Stimulated activated CD4-positive, alpha-beta T cell treated with anti-CD3 and anti-CD28 coated beads, Interleukin-2, amount 100 ng/mL, for 24 hours (primary cell): Measurements from ENCODE around the gene CDK5RAP3.

Experiments
- DNase-seq, 2 donors: peaks; one replicate each; pipeline ENCODE4 v3.0.0-alpha.2; 2020

CDK5RAP3 gene

DNA sequence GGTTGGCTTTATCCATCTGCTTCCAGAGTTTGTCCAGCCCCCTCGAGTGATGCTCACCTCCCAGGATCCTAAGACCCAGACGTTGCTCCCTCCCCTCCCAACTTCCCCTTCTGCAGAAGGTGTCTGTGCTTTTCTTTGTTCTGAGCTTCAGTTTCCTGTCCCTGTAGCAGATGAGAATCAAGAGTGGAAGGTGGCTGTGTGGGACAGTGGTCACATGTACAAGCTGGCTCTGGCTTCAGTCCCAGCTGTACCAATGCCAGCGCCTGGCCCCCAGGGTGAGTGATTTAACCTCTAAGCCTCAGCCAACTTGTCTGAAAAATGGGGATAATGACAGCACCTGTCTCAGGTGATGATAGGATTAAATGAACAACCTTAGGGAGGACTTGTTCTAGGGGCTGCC, 21.0 kb upstream of the CDK5RAP3 start:
- DNase-seq: no peak

DNA sequence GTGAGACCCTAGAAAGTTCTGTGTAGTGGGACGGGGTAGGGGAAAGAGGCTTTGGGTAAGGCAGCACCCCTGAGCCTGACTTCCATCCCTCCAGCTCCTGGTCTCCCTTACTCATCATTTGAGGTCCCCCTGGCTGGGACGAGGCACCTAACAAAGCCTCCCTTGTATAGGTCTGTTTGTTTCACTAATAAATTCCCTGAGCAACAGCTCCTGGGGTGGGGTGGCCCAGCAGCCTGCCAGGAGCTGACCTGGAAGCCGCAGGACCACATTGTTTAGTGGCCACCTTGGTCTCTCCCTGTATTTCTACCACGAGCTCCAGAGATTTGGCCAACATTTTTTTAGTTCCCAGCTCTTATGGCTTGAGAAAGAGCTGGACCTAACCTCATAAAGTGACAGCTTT, 20.5 kb upstream of the CDK5RAP3 start:
- DNase-seq: no peak

DNA sequence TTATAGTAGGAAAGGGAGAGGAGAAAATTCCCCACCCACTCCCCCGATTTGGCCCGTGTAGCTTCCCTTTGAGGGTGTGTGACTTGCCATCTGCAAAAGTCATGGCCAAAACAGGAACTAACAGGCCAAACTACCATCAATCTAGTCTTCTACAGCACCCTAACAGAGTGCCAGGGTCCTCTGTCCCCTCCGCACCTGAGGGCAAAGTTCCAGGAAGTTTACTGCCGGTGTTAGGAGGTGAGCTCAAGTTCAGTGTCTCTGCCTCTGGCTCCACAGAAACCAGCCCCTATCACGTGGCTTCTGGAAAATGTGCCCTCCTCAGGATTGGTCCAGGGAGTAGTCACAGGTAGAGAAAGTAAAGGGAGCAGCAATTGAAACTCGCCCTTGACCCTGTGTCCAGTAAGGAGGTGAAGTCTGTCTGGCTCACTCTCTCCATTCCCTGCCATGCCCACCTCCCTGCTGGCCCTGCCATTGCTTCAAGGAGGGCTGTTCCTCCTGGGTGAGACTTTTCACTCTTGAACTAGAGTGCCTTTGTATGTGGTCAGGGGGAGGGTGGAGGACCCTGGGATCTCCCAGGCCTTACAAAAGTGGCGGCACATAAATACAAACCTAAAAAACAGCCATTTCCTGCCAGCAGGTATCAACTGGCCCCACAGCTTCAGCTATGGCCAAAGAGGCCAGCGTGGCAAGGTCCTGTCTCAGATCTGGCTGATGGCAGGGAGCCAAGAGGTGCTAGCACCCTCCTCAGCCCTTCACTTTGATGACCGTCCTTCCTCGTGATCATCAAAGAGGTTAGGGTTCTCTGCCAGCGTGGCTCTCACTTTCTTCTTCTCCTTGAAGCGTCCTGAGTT, 18.5 kb upstream of the CDK5RAP3 start:
- DNase-seq: no peak

DNA sequence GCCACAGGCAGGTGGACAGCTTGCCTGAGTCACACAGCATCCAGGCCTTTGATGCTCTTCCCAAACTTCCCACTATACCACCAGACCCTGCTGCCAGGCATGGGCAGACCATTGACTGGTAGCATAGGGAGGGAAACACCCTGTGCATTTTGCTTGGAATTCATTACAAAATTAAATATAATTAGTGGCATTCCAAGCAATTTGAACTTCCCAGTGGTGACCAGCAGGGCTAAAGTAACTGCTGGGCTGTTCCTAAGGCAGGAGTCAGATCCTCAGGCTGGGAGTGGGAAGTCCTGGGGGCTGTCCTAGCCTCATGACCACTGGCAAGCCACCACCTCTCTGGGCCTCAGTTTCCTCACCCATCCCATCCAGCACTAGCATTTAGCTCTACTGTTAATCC, 17.0 kb upstream of the CDK5RAP3 start:
- DNase-seq: no peak

DNA sequence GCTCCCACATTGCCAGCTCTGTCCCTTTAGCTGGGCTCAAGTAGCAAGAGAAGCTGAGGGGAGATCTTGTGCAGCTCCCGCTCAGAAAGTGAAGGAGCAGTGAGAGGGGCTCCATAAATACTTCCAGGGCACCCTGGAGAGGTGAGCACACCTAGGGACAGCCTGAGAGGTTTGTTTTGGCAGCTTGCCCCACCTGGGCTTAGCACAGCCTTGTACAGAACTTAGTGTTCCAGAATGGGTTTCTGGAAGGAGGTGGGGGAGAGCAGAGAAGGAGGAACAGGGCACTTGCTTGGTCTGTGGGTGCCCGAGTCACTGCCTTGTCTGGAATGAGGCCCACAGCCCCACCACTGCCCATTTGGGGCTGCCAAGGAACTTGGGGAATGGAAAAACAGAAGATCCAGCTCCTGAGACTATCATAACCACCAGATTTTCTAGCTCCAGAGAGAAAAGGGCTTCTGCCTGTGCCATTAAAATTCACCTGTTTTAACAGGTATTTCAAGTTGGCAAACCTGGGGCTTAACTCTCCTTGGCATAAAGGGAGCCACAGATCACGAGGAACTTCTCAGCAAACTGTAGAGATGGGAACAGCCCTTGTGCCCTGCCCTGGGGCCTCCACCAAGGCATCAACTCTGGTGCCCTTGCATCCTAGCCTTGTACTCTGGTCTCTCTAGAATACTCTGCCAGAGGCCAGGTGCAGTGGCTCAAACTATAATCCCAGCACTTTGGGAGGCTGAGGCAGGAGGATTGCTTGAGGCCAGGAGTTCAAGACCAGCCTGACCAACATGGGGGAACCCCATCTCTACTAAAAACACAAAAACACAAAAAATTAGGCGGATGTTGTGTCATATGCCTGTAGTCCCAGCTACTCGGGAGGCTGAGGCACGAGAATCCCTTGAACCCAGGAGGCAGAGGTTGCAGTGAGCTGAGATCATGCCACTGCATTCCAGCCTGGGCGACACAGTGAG, 15.1 kb upstream of the CDK5RAP3 start:
- DNase-seq: no peak

DNA sequence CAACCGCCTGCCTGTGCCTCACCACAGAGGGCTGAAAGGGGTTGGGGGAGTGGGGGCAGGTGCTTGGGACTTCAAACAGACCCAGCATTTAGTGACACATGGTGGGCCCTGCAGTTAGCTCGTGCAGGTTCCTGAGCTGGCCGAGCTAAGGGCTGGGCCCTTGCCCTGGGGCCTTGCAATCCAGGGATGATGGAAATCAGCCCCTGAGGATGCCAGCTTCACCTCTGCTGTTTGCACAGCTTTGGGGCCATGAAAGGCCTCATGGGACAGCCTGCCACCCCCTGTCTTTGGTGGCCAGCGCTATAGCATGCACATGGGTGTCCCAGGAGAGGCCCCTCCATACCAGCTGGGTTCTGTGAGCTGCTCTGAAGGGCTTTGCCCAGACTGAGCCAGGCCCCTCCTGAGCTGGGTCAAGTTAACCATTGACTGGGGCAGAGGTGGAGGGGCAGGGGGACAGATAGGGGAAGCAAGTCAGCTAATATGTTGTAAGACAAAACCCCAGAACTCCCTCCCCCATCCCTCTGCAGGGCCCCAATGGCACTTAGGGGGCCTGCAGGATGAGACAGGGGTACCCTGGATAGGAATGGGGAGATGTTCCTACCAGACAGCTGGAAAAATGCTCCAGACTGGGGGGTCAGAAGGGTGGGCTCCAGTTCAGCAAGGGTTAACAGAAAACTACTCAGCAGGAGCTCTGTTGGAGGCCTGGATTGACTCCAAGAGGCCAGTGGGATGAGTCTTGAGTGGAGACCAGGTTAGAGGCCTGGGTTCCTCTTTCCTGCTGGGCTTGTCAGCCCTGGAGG, 13.9 kb upstream of the CDK5RAP3 start:
- no peak for DNase-seq

DNA sequence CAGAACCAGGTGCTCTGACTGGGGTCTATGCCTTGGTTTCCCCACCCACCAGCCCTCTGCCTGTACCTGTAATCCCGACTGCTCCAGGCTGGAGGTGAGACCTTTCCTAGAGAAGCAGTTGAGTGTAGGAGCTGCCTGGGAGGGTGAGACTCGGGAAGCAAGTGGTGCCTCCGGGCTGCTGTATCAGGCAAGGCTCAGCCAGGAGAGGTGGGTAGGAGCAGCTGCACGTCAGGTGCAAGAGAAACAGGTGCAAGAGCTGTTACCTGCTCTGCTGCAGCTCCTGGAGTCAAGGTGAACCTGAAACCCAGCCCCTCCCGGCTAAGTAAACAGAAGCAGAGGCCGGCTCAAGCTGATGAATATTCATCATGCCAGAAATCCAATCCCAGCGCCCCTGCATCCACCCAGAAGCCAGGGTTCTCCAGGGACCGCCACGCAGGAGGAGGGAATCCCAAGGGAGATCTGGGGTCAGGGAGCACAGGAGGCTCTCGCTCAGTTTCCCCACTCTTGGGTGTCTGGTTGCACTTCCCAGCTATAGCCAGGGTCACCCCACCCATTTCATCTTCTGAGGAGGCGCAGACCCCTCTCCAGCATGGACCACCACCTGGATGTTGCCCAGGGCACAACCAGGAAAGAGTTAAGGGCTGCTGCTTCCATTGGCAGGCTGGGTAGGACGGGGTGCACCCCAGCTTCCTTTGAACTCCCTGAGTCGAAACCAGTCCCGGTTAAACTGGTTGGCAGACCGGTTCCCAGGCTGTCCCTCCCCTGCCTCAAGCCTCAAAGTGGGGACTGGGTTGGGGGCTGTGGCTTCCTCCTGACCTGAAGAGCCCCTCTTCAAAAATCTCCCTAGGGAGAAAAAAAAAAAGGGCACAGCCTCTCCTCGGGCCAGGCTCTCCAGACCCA, 13.1 kb upstream of the CDK5RAP3 start, which contains the start of gene PRR15L:
Gene PRR15L (minus strand): TSS at position 293 of the 900 bp plus-strand sequence. CDS start 4,649 bp downstream, outside the sequence.
- DNase-seq: no peak

DNA sequence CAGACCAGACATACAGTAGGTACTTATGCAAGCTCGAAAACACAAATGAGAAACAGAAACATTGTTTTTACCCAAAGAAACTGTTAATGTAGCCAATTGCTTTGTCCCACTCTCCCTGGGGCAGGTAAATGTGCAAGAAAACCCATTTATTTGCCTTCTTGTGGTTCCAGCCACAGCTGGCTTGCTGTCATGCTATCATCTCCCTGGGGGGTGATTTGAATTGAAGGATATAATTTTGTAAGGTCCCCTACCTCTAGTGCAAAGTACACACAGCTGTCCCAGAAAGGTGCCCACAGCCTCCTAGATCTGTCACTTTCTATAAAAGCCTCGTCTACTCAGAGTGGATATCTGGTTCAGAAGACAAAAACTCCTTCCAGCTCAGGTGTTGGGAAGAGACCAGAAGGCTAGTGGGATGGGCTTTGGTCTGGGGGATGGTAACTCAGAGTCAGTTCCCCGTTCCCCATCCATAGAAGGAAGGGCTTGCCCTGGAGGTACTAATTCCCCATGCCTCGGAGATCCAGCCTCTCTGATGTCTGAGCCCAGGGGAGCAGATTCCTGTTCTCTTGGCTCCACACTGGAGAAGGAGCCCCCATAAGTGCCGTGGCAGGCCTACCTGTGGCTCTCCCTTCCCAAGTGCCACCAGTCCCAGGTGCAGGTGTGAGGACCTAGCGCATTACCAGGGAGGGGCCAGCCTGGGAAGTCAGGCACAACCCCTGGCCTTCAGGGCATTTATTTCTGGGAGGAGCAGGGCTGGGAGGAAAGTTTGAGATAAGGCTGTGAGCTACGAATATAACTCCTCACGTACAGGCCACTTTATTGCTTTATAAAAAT, 10.9 kb upstream of the CDK5RAP3 start:
- no peak for DNase-seq

DNA sequence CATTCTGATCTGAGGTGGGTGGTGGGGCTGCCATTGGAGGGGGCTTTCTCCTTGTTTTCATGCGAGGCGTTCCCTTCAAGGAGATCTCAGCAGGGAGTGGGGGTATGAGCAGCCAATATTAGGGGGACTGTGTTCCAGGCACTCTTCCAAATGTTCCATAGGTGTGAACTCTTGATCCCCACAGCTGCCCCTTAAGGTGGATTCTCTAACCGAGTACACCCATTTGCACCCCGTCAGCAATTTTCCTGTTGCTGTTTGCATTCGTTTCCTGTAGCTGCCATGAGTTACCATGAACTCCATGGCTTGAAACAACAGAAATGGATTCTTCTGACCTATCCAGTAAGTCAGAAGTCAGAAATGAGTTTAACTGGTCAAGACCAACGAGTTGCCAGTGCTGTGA, 9.5 kb upstream of the CDK5RAP3 start:
- no peak for DNase-seq

DNA sequence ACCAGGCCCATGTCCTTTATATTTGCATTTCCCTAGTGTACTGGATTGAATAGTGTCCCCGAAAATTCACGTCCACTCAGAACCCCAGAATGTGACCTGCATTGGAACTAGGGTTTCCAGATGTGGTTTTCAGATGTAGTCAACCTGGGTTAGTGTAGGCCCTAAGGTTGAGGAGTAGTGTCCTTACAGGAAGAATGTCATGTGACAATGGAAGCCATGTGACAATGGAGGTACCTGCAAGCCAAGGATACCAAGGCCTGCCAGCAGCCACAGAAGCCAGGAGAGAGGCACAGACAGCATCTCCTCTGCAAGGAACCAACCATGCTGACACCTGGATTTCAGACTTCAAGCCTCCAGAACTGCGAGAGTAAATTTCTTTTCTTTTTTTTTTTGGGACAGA, 8.0 kb upstream of the CDK5RAP3 start:
- DNase-seq: no peak

DNA sequence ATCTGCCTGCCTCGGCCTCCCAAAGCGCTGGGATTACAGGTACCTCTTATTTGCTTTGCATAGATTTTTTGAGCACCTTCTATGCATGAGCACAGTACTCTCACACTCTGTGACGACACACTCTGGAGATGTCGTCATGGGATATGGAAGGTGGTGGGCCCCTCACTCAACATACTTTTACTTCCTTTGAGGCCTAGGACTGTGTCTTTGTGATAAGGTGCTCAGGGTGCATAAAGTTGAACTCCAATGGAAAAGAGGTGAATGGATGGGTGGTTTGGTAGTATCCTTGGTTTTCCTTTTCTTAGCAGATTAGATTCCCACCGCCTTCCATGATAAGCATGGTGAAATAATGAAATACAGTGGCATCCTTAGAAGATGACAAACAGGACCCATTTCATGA, 6.1 kb upstream of the CDK5RAP3 start:
- no peak for DNase-seq

DNA sequence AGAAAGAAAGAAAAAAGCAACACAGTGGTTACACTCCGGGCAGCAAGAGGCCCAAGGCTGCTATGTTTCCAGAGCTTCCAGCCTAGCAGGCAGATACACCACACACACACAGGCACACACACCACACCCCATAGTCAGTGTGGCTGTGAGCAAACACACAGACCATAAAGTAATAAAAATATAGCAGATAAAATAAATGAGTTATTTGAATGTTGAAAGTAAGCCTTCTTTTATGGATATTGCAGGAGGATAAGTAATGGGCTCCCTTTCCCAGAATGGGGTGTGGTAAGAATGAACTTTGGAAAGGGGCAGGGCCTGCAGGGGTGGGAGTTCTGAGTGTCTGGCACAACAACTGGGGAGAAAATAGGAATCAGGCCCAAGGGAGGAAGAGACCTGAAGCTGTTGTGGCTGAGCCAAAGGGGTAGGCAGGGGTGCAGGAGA, 4.8 kb upstream of the CDK5RAP3 start:
- DNase-seq: no peak

DNA sequence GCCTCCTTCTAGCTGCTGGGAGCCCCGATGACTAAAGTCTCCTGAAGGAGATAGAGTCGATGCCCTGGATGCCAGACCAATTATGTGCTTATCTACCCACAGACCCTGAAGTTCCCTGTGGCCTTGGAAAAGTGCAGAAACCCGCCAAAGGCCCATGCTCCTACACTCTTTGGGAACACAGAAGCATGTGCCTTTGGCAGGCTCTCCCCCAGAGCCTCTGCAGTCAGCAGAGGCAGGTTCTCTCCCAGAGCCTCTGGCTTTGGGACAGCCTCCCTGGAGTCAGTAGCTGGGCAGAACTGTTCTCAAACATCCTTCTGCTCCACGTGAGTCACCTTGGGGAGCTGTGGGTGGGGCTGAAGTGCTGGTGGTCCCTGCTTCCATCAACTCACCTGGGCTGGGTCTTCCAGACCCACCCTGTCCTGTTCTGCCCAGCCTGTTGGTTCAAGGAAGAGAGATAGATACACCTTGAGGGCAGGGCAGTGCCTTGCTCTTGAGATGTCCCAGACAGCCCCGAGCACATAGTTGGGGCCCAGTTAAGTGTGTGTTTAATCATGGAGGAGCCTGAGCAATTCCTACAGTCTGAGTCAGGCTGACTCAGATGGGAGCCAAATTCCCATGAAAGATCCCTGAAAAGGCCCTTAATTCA, 3.2 kb upstream of the CDK5RAP3 start:
- no peak for DNase-seq

DNA sequence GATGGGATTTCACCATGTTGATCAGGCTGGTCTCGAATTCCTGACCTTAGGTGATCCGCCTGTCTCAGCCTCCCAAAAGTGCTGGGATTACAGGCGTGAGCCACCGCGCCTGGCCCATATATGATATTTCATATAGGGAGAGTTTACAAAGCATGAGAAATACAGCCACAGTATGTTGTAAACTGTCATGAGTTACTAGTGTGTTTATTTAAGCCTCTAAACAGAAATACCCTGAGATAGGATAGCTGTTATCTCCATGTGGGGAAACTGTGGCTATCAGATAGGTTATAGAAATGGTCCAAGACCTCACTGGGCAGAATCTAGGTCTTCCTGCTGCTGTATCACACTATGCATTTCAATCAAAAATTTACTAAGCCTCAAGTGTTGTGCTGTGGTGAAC, 2.1 kb upstream of the CDK5RAP3 start:
- no peak for DNase-seq

DNA sequence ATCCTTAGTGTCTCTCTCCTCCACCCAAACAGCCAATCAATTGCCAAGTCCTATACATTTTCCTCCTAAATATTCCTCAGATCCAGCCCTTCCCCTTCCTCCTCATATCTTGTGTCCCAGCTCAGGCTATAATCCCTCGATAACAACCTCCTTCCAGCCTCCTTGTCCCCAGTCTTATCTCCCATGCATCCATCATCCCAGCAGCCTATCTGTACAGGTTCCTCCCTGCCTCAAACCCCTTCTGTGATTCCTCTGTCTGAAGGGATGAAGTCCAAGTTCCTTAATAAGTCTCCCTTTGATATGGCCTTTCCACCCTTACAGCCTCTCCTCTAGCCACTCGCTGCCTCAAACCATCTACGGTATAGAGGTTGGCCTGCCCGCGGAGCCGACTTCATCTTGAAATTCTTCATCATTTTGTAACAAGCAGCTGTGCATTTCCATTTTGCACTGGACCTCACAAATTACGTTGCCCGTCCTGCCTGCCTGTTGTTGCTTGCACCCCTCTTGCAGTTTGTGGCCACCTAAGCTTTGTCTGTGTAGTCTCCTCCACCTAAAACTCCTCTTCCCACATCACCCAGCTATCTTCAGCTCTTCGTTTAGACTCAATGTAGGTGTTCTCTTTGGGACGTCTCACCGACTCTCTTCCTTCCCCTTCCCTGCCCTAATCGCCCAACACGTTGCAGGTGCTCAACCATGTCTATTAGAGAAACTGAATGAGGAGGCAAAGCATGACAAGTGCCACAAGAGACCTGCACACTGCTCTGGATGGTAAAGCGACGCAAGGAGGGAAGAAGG, 786 bp upstream of the CDK5RAP3 start:
- no peak for DNase-seq

DNA sequence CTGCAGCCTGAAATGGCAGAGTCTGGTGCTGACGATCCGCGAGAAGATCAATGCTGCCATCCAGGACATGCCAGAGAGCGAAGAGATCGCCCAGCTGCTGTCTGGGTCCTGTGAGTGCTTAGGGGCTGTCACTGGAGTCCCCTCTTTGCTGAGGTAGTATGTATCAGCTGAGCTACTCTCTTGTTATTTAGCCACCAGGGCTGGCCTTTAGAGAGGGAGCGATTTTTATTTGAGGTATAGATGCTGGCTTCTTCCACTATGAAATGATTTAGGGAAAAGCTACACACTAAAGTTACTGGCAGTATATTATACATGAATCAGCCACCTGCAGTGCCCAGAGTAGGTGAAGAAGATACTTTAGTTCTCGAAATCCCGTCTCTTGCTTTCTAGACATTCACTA, 2.6 kb downstream of the CDK5RAP3 start:
- no peak for DNase-seq

DNA sequence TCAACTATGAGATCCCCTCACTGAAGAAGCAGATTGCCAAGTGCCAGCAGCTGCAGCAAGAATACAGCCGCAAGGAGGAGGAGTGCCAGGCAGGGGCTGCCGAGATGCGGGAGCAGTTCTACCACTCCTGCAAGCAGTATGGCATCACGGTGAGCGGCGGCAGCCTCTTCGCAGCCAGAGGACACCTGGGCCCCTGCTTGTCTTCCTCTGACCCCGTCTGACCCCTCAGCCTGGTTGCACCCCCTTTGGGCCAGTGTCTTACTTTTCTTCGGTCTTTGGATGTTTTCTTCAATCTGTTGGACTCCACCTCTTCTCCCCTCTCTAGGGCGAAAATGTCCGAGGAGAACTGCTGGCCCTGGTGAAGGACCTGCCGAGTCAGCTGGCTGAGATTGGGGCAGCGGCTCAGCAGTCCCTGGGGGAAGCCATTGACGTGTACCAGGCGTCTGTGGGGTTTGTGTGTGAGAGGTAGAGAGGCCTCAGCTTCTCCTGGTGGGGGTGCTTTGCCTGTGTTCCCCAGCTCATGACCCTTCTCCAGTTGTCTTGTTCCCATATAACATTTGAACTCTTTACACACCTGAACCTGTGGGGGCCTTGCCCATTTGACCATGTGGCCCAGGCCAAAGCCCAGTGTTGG, 4.4 kb downstream of the CDK5RAP3 start:
- no peak for DNase-seq

DNA sequence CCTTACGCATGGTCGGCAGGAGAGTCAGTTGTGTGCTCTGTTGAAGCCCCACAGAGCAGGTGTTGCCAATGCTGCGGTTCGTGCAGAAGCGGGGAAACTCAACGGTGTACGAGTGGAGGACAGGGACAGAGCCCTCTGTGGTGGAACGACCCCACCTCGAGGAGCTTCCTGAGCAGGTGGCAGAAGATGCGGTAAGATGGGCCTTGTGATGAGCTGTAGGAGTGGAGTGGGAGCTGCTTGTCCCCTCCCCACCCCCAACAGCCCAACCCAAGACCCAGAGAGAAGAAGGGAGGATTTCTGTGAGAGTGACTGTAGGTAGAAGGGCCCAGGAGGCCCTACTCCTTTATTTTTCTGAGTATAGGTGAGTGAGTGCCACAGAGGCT, 4.9 kb downstream of the CDK5RAP3 start:
- DNase-seq: no peak

DNA sequence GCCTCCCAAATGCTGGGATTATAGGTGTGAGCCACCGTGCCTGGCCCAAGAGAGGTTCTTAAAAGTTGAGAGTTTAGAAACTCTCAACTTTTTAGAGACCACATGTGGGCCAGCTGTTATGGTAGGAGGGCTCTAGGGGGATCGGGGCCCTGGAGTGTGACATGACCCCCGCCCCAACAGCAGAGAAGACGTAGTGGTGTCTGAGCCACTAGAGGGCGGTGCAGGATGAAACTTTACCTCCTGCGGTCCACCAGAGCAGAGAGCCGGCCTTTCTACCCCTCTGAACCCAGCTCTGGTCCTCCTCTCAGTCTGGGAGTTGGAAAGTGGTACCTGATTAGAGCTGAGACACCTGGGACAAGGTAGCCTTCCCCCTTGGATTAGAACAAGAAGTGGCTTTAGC, 7.4 kb downstream of the CDK5RAP3 start:
- DNase-seq: peak; percentile 51 to 57
